Measurements from ENCODE around the gene XPO5. TPM values are rescaled to one million over a fixed set of nuclear protein-coding genes. Genes with fewer than 3 reads are reported as not detected.
A peak's percentile ranks its signal among the peaks of the same experiment; 100 is the strongest.

The XPO5 gene
- total RNA-seq = 10 to 100 TPM; 17.6 to 34.9 (median 26.5) TPM

DNA sequence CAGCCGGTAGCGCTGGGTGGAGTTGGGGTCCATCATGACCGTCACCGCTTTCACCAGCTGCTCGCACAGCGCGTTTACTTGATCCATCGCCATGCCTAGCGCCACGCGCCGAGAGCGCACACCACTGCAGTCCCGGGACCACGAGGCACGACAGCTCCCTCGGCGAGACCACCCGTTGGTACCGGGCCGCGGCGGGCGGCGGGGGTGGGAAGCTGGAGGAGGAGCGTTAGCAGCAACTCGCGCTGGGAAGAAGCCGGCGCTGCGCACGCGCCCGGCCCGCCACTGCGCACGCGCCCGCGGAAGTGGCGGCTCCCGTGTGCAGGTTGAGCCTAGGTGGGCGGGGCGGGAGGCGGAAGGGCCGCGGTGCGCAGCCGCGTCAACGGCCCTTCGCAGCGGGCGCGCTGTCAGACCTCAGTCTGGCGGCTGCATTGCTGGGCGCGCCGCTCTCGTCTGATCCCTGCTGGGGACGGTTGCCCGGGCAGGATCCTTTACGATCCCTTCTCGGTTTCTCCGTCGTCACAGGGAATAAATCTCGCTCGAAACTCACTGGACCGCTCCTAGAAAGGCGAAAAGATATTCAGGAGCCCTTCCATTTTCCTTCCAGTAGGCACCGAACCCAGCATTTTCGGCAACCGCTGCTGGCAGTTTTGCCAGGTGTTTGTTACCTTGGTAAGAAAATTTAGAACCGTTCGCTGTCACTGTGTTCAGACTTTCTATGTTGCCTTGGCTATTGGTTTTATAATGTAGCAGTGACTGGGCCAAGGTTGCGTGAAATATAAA lies at the start of gene XPO5, which contains the start of gene POLH:
Gene XPO5, minus strand, starts transcription at position 267 of the 780 bp plus-strand sequence. Its CDS starts 174 bp downstream, at position 93.
Gene POLH, plus strand, starts transcription at position 414 of the 780 bp plus-strand sequence. CDS start 6,135 bp downstream, outside the sequence.
- intact Hi-C loops (cut with DNase I) = no loop called here
- TF ChIP-seq CTCF (IDR thresholded peaks at IDR 0.05) = peak in 3 of 6 experiments; percentile 8 to 41 (median 13)
- TF ChIP-seq POLR2A (IDR thresholded peaks at IDR 0.05) = peak in 3 of 4 donors; percentile 90 to 97 (median 94)
- Histone ChIP-seq H3K4me1 (peaks cover 7 to 52% (median 16%) of the 10 kb centered on the region in 3 donors), H3K27ac (peak within 1 kb of the TSS; percentile 84 to 93 (median 88)), H3K27me3 (no peaks in the 10 kb centered on the region), H3K36me3 (peaks cover 0 to 25% (median 0%) of the 10 kb centered on the region in 3 donors), H3K9me3 (no peaks in the 10 kb centered on the region), H3K4me3 (peak within 1 kb of the TSS; percentile 60 to 96 (median 84))
- 0 to 1% methylated on average over 7 of the region's 76 CpGs for WGBS, 2 donors
- peak; percentile 43 for DNase-seq

DNA sequence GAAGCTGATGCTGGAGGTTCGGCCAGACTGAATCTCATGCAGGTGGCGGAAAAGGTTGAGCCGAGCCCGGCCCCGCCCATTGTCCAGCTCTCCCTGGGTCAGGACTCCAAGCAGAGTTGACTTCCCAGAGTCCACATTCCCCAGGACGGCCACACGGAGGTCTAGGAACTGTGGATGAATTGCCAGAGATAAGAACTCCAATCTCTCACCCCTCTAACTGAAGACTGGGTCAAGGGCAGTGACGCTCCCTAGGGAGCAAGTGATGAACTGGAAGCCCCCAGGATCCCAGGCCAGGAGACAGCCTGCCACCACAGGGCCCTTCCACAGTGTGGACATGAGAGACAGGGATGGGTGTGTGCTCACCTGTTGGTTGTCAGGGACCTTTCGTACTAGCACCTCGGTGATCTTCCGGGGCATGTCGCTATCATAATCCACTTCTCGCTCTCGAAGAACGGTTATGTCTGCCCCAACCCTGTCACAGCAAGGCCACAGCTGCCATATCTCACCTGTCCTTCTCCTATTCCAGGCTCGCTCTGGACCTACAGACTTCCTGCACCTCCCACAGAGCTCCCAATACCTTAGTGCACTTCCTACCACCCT lies 49.7 kb upstream of the XPO5 start:
- H3K36me3 ChIP-seq = peaks cover 44 to 63% (median 45%) of the 10 kb centered on the region in 3 donors
- no peak overlapping the region for H3K27ac ChIP-seq
- no peak for TF ChIP-seq CTCF (IDR thresholded peaks at IDR 0.05)
- TF ChIP-seq POLR2A (IDR thresholded peaks at IDR 0.05) = no peak
- no peak for DNase-seq
- 95 to 97% methylated on average over 7 to 8 of the region's 16 CpGs for WGBS, 2 donors
- no peak overlapping the region for H3K4me3 ChIP-seq
- no peaks in the 10 kb centered on the region for H3K27me3 ChIP-seq
- intact Hi-C loops (cut with DNase I) = no loop called here
- H3K4me1 ChIP-seq = peaks cover 18 to 33% (median 19%) of the 10 kb centered on the region in 3 donors
- H3K9me3 ChIP-seq = no peaks in the 10 kb centered on the region

DNA sequence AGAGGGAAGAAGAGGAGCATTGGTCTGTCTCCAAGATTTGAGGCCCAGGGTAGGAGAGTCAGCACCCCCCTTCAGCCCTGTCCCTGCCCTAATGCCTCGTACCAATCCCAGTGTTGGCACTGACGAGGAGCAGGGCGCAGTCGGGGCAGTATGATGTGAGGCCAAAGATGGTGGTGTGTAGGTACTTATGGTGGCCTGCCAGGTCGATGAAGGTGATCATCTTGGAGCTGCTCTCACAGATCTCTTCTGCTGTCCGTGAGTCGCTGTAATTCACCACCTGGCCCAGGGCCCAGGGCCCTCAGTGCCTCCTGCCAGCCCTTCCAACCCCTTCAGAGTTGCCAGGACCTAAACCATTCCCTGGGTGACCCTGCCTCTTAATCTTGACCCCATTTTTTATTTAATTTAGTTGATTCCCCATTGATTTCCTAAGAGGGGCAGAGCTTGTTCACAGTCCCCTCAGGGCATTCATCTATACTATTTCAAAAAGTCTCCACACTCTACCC lies 49.0 kb upstream of the XPO5 start:
- H3K9me3 ChIP-seq = no peaks in the 10 kb centered on the region
- DNase-seq = no peak
- peaks cover 18 to 28% (median 19%) of the 10 kb centered on the region in 3 donors for H3K4me1 ChIP-seq
- no peak overlapping the region for H3K4me3 ChIP-seq
- peaks cover 44 to 70% (median 45%) of the 10 kb centered on the region in 3 donors for H3K36me3 ChIP-seq
- 69 to 84% methylated on average over 6 to 7 of the region's 7 CpGs for WGBS, 2 donors
- H3K27ac ChIP-seq = no peak overlapping the region
- no peak for TF ChIP-seq CTCF (IDR thresholded peaks at IDR 0.05)
- no peak for TF ChIP-seq POLR2A (IDR thresholded peaks at IDR 0.05)
- intact Hi-C loops (cut with DNase I) = no loop called here
- H3K27me3 ChIP-seq = no peaks in the 10 kb centered on the region

DNA sequence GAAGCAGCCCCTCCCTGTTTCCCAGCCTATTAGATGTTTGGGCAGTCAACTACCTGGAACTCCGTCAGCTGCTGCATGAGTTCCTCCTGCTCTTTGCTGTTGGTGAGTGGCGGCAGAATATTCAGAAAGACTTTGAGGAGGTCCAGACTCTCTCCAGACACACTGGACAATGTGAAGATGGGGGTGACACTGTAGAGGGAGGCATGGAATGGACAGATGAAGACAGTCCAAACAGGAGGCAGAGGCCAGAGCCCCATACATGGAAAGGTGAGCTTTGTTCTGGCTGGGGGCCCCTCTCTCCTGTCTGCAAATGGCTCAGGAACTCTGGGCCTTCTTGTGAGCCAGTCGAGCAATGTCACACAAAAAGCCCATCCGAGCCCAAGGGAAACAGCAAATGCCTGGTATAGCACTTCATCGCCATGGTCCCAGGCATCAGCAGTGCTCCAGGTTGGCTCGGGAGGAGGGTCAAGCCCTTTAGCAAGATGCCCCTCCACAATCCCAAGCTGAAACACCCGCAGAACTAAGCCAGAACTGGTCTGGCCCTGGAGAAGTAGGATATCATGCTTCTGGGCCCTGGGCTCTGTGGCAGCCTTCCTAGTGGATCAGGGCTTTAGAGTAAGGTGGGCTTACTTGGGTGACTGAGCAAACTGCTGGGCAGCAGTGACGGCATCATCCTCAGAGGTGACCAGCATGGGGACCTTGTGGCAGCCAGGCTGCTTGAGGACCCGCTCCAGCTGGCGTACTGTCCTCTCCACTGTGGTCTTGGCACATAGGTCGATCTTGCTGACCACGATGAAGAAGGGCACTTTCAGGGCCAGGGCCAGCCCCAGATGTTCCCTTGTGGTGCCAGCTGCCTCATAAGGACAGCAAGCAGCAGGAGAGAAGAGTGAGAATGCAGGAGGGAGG lies 48.3 kb upstream of the XPO5 start:
- DNase-seq = no peak
- TF ChIP-seq POLR2A (IDR thresholded peaks at IDR 0.05) (no peak), CTCF (IDR thresholded peaks at IDR 0.05) (no peak)
- WGBS, 2 donors = 77 to 94% methylated on average over 4 to 10 of the region's 12 CpGs
- H3K4me1 ChIP-seq = peaks cover 18 to 28% (median 19%) of the 10 kb centered on the region in 3 donors
- no peak overlapping the region for H3K27ac ChIP-seq
- H3K36me3 ChIP-seq = peaks cover 44 to 75% (median 45%) of the 10 kb centered on the region in 3 donors
- H3K27me3 ChIP-seq = no peaks in the 10 kb centered on the region
- intact Hi-C loops (cut with DNase I) = no loop called here
- no peaks in the 10 kb centered on the region for H3K9me3 ChIP-seq
- no peak overlapping the region for H3K4me3 ChIP-seq
